HEK293T (cell line): Measurements from ENCODE around the gene OXGR1.

ENCODE experiments used
- CTCF ChIA-PET: fragments of 350-600 bp; formaldehyde crosslinking; extraction: SDS; loops from one replicate; lab custom pipeline; 2021; ENCODE audit warnings: antibody characterized with exemption, inconsistent platforms; lab: Yijun Ruan, JAX
- POLR2A ChIA-PET: fragments of 350-600 bp; formaldehyde crosslinking; extraction: SDS; loops from one replicate; lab custom pipeline; 2020; ENCODE audit warnings: antibody characterized with exemption, inconsistent platforms; lab: Yijun Ruan, JAX
- DNase-seq: peaks from one replicate; pipeline ENCODE4 v3.0.0; 2012; ENCODE audit warnings: mixed read lengths; ENCODE audit errors: extremely low spot score
- ARNT ChIP-seq: fragments of 450-650 bp; IDR thresholded peaks from 2 replicates; pipeline ENCODE4 v1.6.1; 2017; ENCODE audit warnings: mild to moderate bottlenecking
- BHLHE40 ChIP-seq: fragments of 450-650 bp; IDR thresholded peaks from 2 replicates; pipeline ENCODE4 v1.6.1; 2016; ENCODE audit warnings: mild to moderate bottlenecking, moderate library complexity, borderline replicate concordance
- CTBP1 ChIP-seq: fragments of 450-650 bp; IDR thresholded peaks from 2 replicates; pipeline ENCODE4 v1.6.1; 2016; ENCODE audit warnings: borderline replicate concordance
- ELF4 ChIP-seq: fragments of 450-650 bp; IDR thresholded peaks from 2 replicates; pipeline ENCODE4 v1.6.1; 2017; ENCODE audit warnings: antibody characterized with exemption
- FOXA1 ChIP-seq: fragments of 450-650 bp; IDR thresholded peaks from 2 replicates; pipeline ENCODE4 v1.6.1; 2016; ENCODE audit warnings: mild to moderate bottlenecking
- FOXK2 ChIP-seq: fragments of 450-650 bp; IDR thresholded peaks from 2 replicates; pipeline ENCODE4 v1.6.1; 2016; ENCODE audit warnings: mild to moderate bottlenecking
- FOXM1 ChIP-seq: fragments of 450-650 bp; IDR thresholded peaks from 2 replicates; pipeline ENCODE4 v1.6.1; 2017; ENCODE audit warnings: mild to moderate bottlenecking, borderline replicate concordance
- HDGF ChIP-seq: fragments of 450-650 bp; IDR thresholded peaks from 2 replicates; pipeline ENCODE4 v1.6.1; 2017; ENCODE audit warnings: antibody characterized with exemption, borderline replicate concordance
- L3MBTL2 ChIP-seq: fragments of 450-650 bp; conservative IDR thresholded peaks from 2 replicates; pipeline ENCODE4 v1.6.1; 2016; ENCODE audit warnings: mild to moderate bottlenecking
- LEF1 ChIP-seq: fragments of 450-650 bp; IDR thresholded peaks from 2 replicates; pipeline ENCODE4 v1.6.1; 2017; ENCODE audit warnings: mild to moderate bottlenecking, borderline replicate concordance
- NFRKB ChIP-seq: fragments of 450-650 bp; IDR thresholded peaks from 2 replicates; pipeline ENCODE4 v1.6.1; 2016; ENCODE audit warnings: mild to moderate bottlenecking, moderate library complexity
- PKNOX1 ChIP-seq: fragments of 450-650 bp; IDR thresholded peaks from 2 replicates; pipeline ENCODE4 v1.6.1; 2016
- SP1 ChIP-seq: fragments of 450-650 bp; IDR thresholded peaks from 2 replicates; pipeline ENCODE4 v1.6.1; 2017
- SUZ12 ChIP-seq: fragments of 450-650 bp; IDR thresholded peaks from 2 replicates; pipeline ENCODE4 v1.6.1; 2016; ENCODE audit warnings: mild to moderate bottlenecking
- TARDBP ChIP-seq: fragments of 450-650 bp; IDR thresholded peaks from 2 replicates; pipeline ENCODE4 v1.6.1; 2016
- ZNF384 ChIP-seq: fragments of 450-650 bp; IDR thresholded peaks from 2 replicates; pipeline ENCODE4 v1.6.1; 2016

The OXGR1 gene

GRCh38 chr13:97015661-97016350, 21.5 kb upstream of the OXGR1 start:
- TF ChIP-seq SP1: no peak
- TF ChIP-seq BHLHE40: no peak
- POLR2A ChIA-PET: no interaction called here
- no peak for DNase-seq
- CTCF ChIA-PET: no interaction called here

GRCh38 chr13:97012251-97013048, 18.2 kb upstream of the OXGR1 start:
- CTCF ChIA-PET: no interaction called here
- DNase-seq: no peak
- no peak for TF ChIP-seq ELF4
- no peak for TF ChIP-seq SUZ12
- TF ChIP-seq TARDBP: no peak
- TF ChIP-seq ZNF384: no peak
- TF ChIP-seq FOXM1: no peak
- no peak for TF ChIP-seq ARNT
- TF ChIP-seq NFRKB: no peak
- TF ChIP-seq LEF1: no peak
- no peak for TF ChIP-seq CTBP1
- TF ChIP-seq FOXA1: no peak
- TF ChIP-seq PKNOX1: no peak
- TF ChIP-seq L3MBTL2: no peak
- TF ChIP-seq FOXK2: no peak
- TF ChIP-seq HDGF: no peak
- POLR2A ChIA-PET: no interaction called here

- CTCF ChIA-PET: interaction anchor here (0.6 kb wide), 1 partner anchor 476 kb away, joined by 3 read pairs; no protein-coding TSS in a partner anchor
- DNase-seq: no peak
- TF ChIP-seq SP1: no peak
- TF ChIP-seq TARDBP: no peak
- TF ChIP-seq ARNT: no peak
- no peak for TF ChIP-seq FOXK2
- TF ChIP-seq CTBP1: no peak
- no peak for TF ChIP-seq BHLHE40
- TF ChIP-seq FOXM1: no peak
- no peak for TF ChIP-seq L3MBTL2
- TF ChIP-seq NFRKB: no peak
- no peak for TF ChIP-seq FOXA1
- no peak for TF ChIP-seq HDGF
- no peak for TF ChIP-seq PKNOX1
- TF ChIP-seq SUZ12: no peak
- TF ChIP-seq ZNF384: no peak
- POLR2A ChIA-PET: no interaction called here
Observed at GRCh38 chr13:97011446-97012131, 17.3 kb upstream of the OXGR1 start.

- POLR2A ChIA-PET: no interaction called here
Observed at GRCh38 chr13:97008643-97009042, 14.4 kb upstream of the OXGR1 start.

GRCh38 chr13:97005625-97006262, 11.5 kb upstream of the OXGR1 start:
- no peak for DNase-seq
- no peak for TF ChIP-seq ZNF384
- TF ChIP-seq SUZ12: no peak
- TF ChIP-seq ELF4: no peak
- no peak for TF ChIP-seq TARDBP
- no peak for TF ChIP-seq ARNT
- no peak for TF ChIP-seq HDGF
- no peak for TF ChIP-seq SP1
- no peak for TF ChIP-seq CTBP1
- no peak for TF ChIP-seq FOXA1
- no peak for TF ChIP-seq LEF1
- no peak for TF ChIP-seq PKNOX1
- TF ChIP-seq L3MBTL2: no peak
- no peak for TF ChIP-seq FOXM1
- TF ChIP-seq FOXK2: no peak
- TF ChIP-seq NFRKB: no peak
- ChIA-PET CTCF (no interaction called here), POLR2A (no interaction called here)

More at GRCh38 chr13:97008643-97009042, 14.4 kb upstream of the OXGR1 start:
- CTCF ChIA-PET: interaction anchor here (1.0 kb wide), 1 partner anchor 9 kb away, joined by 4 read pairs; no protein-coding TSS in a partner anchor
- TF ChIP-seq LEF1 (no peak), FOXM1 (no peak), HDGF (no peak), L3MBTL2 (no peak), SUZ12 (no peak)
- no peak for DNase-seq
